ENCODE data around the gene ACTR8. TPM values are rescaled to one million over a fixed set of nuclear protein-coding genes. Genes with fewer than 3 reads are reported as not detected.

The ACTR8 gene
- total RNA-seq, 1 donor from 2014 or later: 40.1 TPM

DNA sequence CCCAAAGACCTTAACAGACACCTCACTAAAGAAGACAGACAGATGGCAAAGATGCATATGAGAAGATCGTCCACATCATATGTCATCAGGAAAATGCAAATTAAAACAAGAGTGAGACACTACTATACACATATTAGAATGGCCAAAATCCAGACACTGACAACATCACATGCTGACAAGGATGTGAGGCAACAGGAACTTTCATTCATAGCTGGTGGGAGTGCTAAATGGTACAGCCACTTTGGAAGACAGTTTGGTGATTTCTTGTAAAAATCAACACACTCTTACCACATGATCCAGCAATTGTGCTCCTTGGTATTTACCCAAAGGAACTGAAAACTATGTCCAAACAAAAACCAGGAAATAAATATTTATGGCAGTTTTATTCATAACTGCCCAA is 53.4 kb downstream of the ACTR8 start:
- peaks cover 10% of the 10 kb centered on the region for H3K27me3 Mint-ChIP-seq (ENCODE audit: unreplicated experiment)
- no peak overlapping the region for H3K27ac Mint-ChIP-seq (ENCODE audit: unreplicated experiment)
- peaks cover 8% of the 10 kb centered on the region for H3K4me1 Mint-ChIP-seq (ENCODE audit: unreplicated experiment)
- no peaks in the 10 kb centered on the region for H3K9me3 Mint-ChIP-seq (ENCODE audit: unreplicated experiment)
- no peak for DNase-seq (ENCODE audit: low spot score)
- H3K36me3 Mint-ChIP-seq (ENCODE audit: low read depth, unreplicated experiment): peaks cover 3% of the 10 kb centered on the region
- H3K4me3 Mint-ChIP-seq (ENCODE audit: unreplicated experiment): no peak overlapping the region
- TF ChIP-seq CTCF (IDR thresholded peaks at IDR 0.05; ENCODE audit: unreplicated experiment): no peak

GRCh38 chr3:53826048-53826447 is 55.9 kb downstream of the ACTR8 start:
- H3K4me3 Mint-ChIP-seq (ENCODE audit: unreplicated experiment): no peak overlapping the region
- DNase-seq (ENCODE audit: low spot score): no peak
- H3K27me3 Mint-ChIP-seq (ENCODE audit: unreplicated experiment): peaks cover 14% of the 10 kb centered on the region
- no peak for TF ChIP-seq CTCF (IDR thresholded peaks at IDR 0.05; ENCODE audit: unreplicated experiment)
- peaks cover 14% of the 10 kb centered on the region for H3K4me1 Mint-ChIP-seq (ENCODE audit: unreplicated experiment)
- H3K36me3 Mint-ChIP-seq (ENCODE audit: low read depth, unreplicated experiment): peaks cover 3% of the 10 kb centered on the region
- no peak overlapping the region for H3K27ac Mint-ChIP-seq (ENCODE audit: unreplicated experiment)
- H3K9me3 Mint-ChIP-seq (ENCODE audit: unreplicated experiment): no peaks in the 10 kb centered on the region

GRCh38 chr3:53824795-53825194 is 57.2 kb downstream of the ACTR8 start:
- H3K27ac Mint-ChIP-seq (ENCODE audit: unreplicated experiment): no peak overlapping the region
- TF ChIP-seq CTCF (IDR thresholded peaks at IDR 0.05; ENCODE audit: unreplicated experiment): no peak
- H3K4me3 Mint-ChIP-seq (ENCODE audit: unreplicated experiment): no peak overlapping the region

GRCh38 chr3:53823956-53824657 is 57.8 kb downstream of the ACTR8 start:
- Mint-ChIP-seq H3K27ac (ENCODE audit: unreplicated experiment) (no peak overlapping the region), H3K36me3 (ENCODE audit: low read depth, unreplicated experiment) (peaks cover 3% of the 10 kb centered on the region), H3K27me3 (ENCODE audit: unreplicated experiment) (peaks cover 18% of the 10 kb centered on the region), H3K4me3 (ENCODE audit: unreplicated experiment) (no peak overlapping the region), H3K9me3 (ENCODE audit: unreplicated experiment) (no peaks in the 10 kb centered on the region), H3K4me1 (ENCODE audit: unreplicated experiment) (peaks cover 14% of the 10 kb centered on the region)
- DNase-seq (ENCODE audit: low spot score): no peak
- TF ChIP-seq CTCF (IDR thresholded peaks at IDR 0.05; ENCODE audit: unreplicated experiment): no peak

More at GRCh38 chr3:53824795-53825194, 57.2 kb downstream of the ACTR8 start:
- H3K36me3 Mint-ChIP-seq (ENCODE audit: low read depth, unreplicated experiment): peaks cover 3% of the 10 kb centered on the region
- H3K9me3 Mint-ChIP-seq (ENCODE audit: unreplicated experiment): no peaks in the 10 kb centered on the region
- H3K4me1 Mint-ChIP-seq (ENCODE audit: unreplicated experiment): peaks cover 14% of the 10 kb centered on the region
- DNase-seq (ENCODE audit: low spot score): no peak
- peaks cover 17% of the 10 kb centered on the region for H3K27me3 Mint-ChIP-seq (ENCODE audit: unreplicated experiment)
